Small intestine (tissue), 7 donors: ENCODE measurements around the gene TUBGCP2. TPM values are rescaled to one million over a fixed set of nuclear protein-coding genes. Genes with fewer than 3 reads are reported as not detected.

Experiments
- DNase-seq, 2 donors: peaks; one replicate each; pipeline versions ENCODE4 v3.0.0 to v3.0.0-alpha.2; 2013
- FAIRE-seq: peaks from 2 replicates; lab custom pipeline; 2012; peaks lifted over from hg19 to GRCh38; lab: Jason Lieb, UNC
- H3K27ac ChIP-seq, 3 donors: one replicate each; pipeline ENCODE4 v1.5.1; 2013; ENCODE audit warnings: low read length in 2 of 3, mild to moderate bottlenecking in 2 of 3, control low read depth in 1 of 3, inconsistent platforms in 1 of 3, low read depth in 1 of 3, moderate library complexity in 1 of 3
- H3K27me3 ChIP-seq, 3 donors: one replicate each; pipeline ENCODE4 v1.6.1; 2013; ENCODE audit warnings: low read length in 3 of 3, inconsistent platforms in 1 of 3; ENCODE audit not compliant: control insufficient read depth in 3 of 3, insufficient read depth in 3 of 3
- H3K36me3 ChIP-seq, 3 donors: one replicate each; pipeline ENCODE4 v1.6.1; 2013; ENCODE audit warnings: low read length in 3 of 3, inconsistent platforms in 1 of 3, low read depth in 1 of 3, mild to moderate bottlenecking in 1 of 3, moderate library complexity in 1 of 3; ENCODE audit not compliant: control insufficient read depth in 3 of 3, insufficient read depth in 2 of 3
- H3K4me1 ChIP-seq, 3 donors: one replicate each; pipeline ENCODE4 v1.6.1; 2013; ENCODE audit warnings: low read length in 2 of 3, inconsistent platforms in 1 of 3, low read depth in 1 of 3, mild to moderate bottlenecking in 1 of 3, moderate library complexity in 1 of 3; ENCODE audit not compliant: control insufficient read depth in 3 of 3, insufficient read depth in 2 of 3
- H3K4me3 ChIP-seq, 3 donors: one replicate each; pipeline ENCODE4 v1.5.1; 2013; ENCODE audit warnings: low read length in 3 of 3, control low read depth in 1 of 3, inconsistent platforms in 1 of 3, low read depth in 1 of 3, mild to moderate bottlenecking in 1 of 3, moderate library complexity in 1 of 3
- H3K9me3 ChIP-seq, 2 donors: one replicate each; pipeline ENCODE4 v1.6.1; 2013; ENCODE audit warnings: low read depth in 1 of 2, low read length in 1 of 2; ENCODE audit not compliant: control insufficient read depth in 2 of 2, insufficient read depth in 1 of 2
- WGBS, 3 donors: extraction: QIAGEN DNeasy Blood & Tissue Kit; methylation state at CpG; one replicate each; pipeline ENCODE4 v1.1.7; 2013; 5-methylcytosine and 5-hydroxymethylcytosine counted together
- polyA plus RNA-seq, 4 donors: library from polyadenylated mRNA; stranded (reverse) in 3 of 4; unstranded in 1 of 4; fragments of 200-250 nt in 3 of 4; fragments of 120-200 nt in 1 of 4; gene quantifications; one replicate each; pipeline versions ENCODE4 v1.2.1 to v1.2.3, GENCODE V29; 2013
- donor health status: healthy with polysubstance abuse.
- donor health status: control.
- donor health status: control.
- donor health status: Bipolar disorder and iron deficiency.
- donor health status: healthy.

TUBGCP2 gene
- polyA plus RNA-seq, 4 donors: 43.1 to 173 (median 88.4) TPM

- Histone ChIP-seq H3K9me3 (no peaks in the 10 kb centered on the region), H3K36me3 (peaks cover 0 to 44% (median 4%) of the 10 kb centered on the region in 3 donors), H3K4me3 (no peak overlapping the region), H3K4me1 (peaks cover 0 to 12% (median 7%) of the 10 kb centered on the region in 3 donors), H3K27me3 (no peaks in the 10 kb centered on the region), H3K27ac (no peak overlapping the region)
- DNase-seq (no peak), FAIRE-seq (no peak)
- WGBS, 3 donors: 91 to 96% (median 93%) methylated on average over 16 of the region's 16 CpGs
Measured at GRCh38 chr10:133310399-133310755, 1.7 kb upstream of the TUBGCP2 start.

GRCh38 chr10:133309720-133310398 is 1.2 kb upstream of the TUBGCP2 start:
- peak overlapping the region in 2 of 3 donors; percentile 38 to 98 for H3K27ac ChIP-seq
- DNase-seq: peak in 1 of 2 donors; percentile 67

GRCh38 chr10:133309100-133309719 is 538 bp upstream of the TUBGCP2 start:
- Histone ChIP-seq H3K27ac (peak overlapping the region; percentile 84 to 98 (median 91)), H3K36me3 (peaks cover 0 to 46% (median 4%) of the 10 kb centered on the region in 3 donors), H3K9me3 (no peaks in the 10 kb centered on the region), H3K4me3 (peak overlapping the region; percentile 93 to 97 (median 96)), H3K27me3 (no peaks in the 10 kb centered on the region), H3K4me1 (peaks cover 0 to 12% (median 7%) of the 10 kb centered on the region in 3 donors)
- 9 to 20% (median 11%) methylated on average over 24 to 46 of the region's 46 CpGs for WGBS, 3 donors
- DNase-seq (peak; percentile 94 to 97), FAIRE-seq (no peak)

More at GRCh38 chr10:133309720-133310398, 1.2 kb upstream of the TUBGCP2 start:
- 21 to 73% (median 41%) methylated on average over 33 of the region's 33 CpGs for WGBS, 3 donors
- Histone ChIP-seq H3K4me3 (peak overlapping the region in 1 of 3 donors; percentile 36), H3K9me3 (no peaks in the 10 kb centered on the region), H3K4me1 (peaks cover 0 to 12% (median 7%) of the 10 kb centered on the region in 3 donors), H3K36me3 (peaks cover 0 to 46% (median 4%) of the 10 kb centered on the region in 3 donors), H3K27me3 (no peaks in the 10 kb centered on the region)
- no peak for FAIRE-seq

GRCh38 chr10:133307776-133308420 is 774 bp downstream of the TUBGCP2 start:
- Histone ChIP-seq H3K4me1 (peaks cover 0 to 12% (median 7%) of the 10 kb centered on the region in 3 donors), H3K4me3 (peak overlapping the region; percentile 93 to 97 (median 96)), H3K27me3 (no peaks in the 10 kb centered on the region), H3K27ac (peak overlapping the region; percentile 84 to 98 (median 91)), H3K9me3 (no peaks in the 10 kb centered on the region), H3K36me3 (peaks cover 0 to 50% (median 3%) of the 10 kb centered on the region in 3 donors)
- WGBS, 3 donors: 1 to 3% (median 1%) methylated on average over 25 of the region's 25 CpGs
- FAIRE-seq (no peak), DNase-seq (peak; percentile 88 to 95)

- no peak for DNase-seq
- H3K27ac ChIP-seq: peak overlapping the region in 1 of 3 donors; percentile 98
- WGBS, 3 donors: 88 to 90% (median 88%) methylated on average over 17 of the region's 17 CpGs
Measured at GRCh38 chr10:133306941-133307379, 1.7 kb downstream of the TUBGCP2 start.

DNA sequence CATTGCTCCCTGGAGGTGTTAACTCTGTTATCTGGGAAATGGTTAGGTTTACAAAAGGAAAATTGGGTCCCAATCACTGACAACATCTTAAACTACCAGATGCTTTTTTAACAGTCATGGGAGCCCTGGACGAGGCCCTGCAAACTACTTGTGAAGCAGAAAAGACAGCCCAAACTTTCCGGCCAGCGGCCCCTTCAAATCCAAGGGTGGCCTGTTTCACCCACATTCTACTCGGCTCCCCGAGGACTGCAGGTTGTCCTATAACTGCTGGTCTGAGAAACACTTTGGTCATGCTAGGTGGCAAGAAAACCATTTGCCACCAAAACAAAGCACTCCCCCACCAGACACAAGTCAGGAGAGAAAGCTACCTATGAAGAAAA is 2.6 kb downstream of the TUBGCP2 start:
- DNase-seq: no peak
- H3K4me3 ChIP-seq: no peak overlapping the region
- whole genome bisulfite sequencing, 3 donors: 92 to 95% (median 94%) methylated on average over 5 of the region's 5 CpGs
- FAIRE-seq: no peak
- peaks cover 0 to 48% (median 0%) of the 10 kb centered on the region in 3 donors for H3K36me3 ChIP-seq
- H3K4me1 ChIP-seq: peaks cover 0 to 12% (median 7%) of the 10 kb centered on the region in 3 donors
- H3K9me3 ChIP-seq: no peaks in the 10 kb centered on the region
- no peaks in the 10 kb centered on the region for H3K27me3 ChIP-seq
- H3K27ac ChIP-seq: peak overlapping the region in 1 of 3 donors; percentile 81

More at GRCh38 chr10:133306941-133307379, 1.7 kb downstream of the TUBGCP2 start:
- no peak overlapping the region for H3K4me3 ChIP-seq
- no peaks in the 10 kb centered on the region for H3K9me3 ChIP-seq
- no peak for FAIRE-seq
- no peaks in the 10 kb centered on the region for H3K27me3 ChIP-seq
- peaks cover 0 to 49% (median 0%) of the 10 kb centered on the region in 3 donors for H3K36me3 ChIP-seq
- peaks cover 0 to 12% (median 7%) of the 10 kb centered on the region in 3 donors for H3K4me1 ChIP-seq

GRCh38 chr10:133303206-133303605 is 5.5 kb downstream of the TUBGCP2 start:
- 87 to 89% (median 88%) methylated on average over 10 of the region's 10 CpGs for WGBS, 3 donors
- Histone ChIP-seq H3K4me3 (no peak overlapping the region), H3K4me1 (peaks cover 0 to 8% (median 7%) of the 10 kb centered on the region in 3 donors), H3K27me3 (no peaks in the 10 kb centered on the region), H3K9me3 (no peaks in the 10 kb centered on the region), H3K36me3 (peaks cover 6 to 58% (median 12%) of the 10 kb centered on the region in 3 donors), H3K27ac (no peak overlapping the region)
- FAIRE-seq: no peak
- no peak for DNase-seq

DNA sequence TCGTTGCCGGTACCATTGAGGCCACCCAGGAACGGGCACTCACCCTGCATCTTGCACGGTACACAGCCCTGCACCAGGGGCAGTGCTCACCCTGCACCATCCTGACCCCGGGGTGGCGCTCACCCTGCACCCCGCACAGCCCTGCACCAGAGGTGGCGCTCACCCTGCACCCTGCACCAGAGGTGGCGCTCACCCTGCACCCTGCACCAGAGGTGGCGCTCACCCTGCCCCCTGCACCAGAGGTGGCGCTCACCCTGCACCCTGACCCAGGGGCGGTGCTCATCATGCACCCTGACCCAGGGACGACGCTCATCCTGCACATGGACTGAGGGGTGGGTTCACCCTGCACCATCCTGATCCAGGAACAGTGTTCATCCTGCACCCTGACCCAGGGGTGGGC is 6.4 kb downstream of the TUBGCP2 start:
- Histone ChIP-seq H3K4me1 (peaks cover 0 to 6% (median 4%) of the 10 kb centered on the region in 3 donors), H3K9me3 (no peaks in the 10 kb centered on the region), H3K27ac (no peak overlapping the region), H3K36me3 (peaks cover 11 to 66% (median 16%) of the 10 kb centered on the region in 3 donors), H3K27me3 (no peaks in the 10 kb centered on the region), H3K4me3 (no peak overlapping the region)
- no peak for DNase-seq
- no peak for FAIRE-seq
- WGBS, 3 donors: 93 to 99% (median 96%) methylated on average over 12 to 14 of the region's 14 CpGs
